A549 (cell line): ENCODE measurements around the gene CLCF1.

Source experiments
- MAX ChIP-seq: IDR thresholded peaks from 2 replicates; pipeline ENCODE4 v1.6.1; 2012
- MAZ ChIP-seq: fragments of 150-350 bp; IDR thresholded peaks from 2 replicates; pipeline ENCODE4 v1.6.1; 2014; ENCODE audit warnings: antibody characterized with exemption, low read depth, low read length, borderline replicate concordance
- RAD21 ChIP-seq, 2 experiments: fragments of >200 bp in 1 of 2; sonication (Bioruptor Twin) in 1 of 2; formaldehyde crosslinking in 1 of 2; IDR thresholded peaks in 1 of 2; conservative IDR thresholded peaks in 1 of 2; 2 replicates in 1 of 2; 3 replicates in 1 of 2; pipeline ENCODE4 v1.6.1; 2012 to 2018; ENCODE audit warnings: inconsistent platforms in 1 of 2

- no peak for TF ChIP-seq RAD21 (conservative IDR thresholded peaks at IDR 0.05 in 1 of 2, IDR thresholded peaks at IDR 0.05 in 1 of 2)
- no peak for TF ChIP-seq MAZ
- TF ChIP-seq MAX = peak; percentile 66; the same call in 1 of the 2 replicates
These were observed 3.7 kb upstream of the CLCF1 start for GRCh38 chr11:67376873-67377808.
